ENCODE measurements around the gene BOC.

DNA sequence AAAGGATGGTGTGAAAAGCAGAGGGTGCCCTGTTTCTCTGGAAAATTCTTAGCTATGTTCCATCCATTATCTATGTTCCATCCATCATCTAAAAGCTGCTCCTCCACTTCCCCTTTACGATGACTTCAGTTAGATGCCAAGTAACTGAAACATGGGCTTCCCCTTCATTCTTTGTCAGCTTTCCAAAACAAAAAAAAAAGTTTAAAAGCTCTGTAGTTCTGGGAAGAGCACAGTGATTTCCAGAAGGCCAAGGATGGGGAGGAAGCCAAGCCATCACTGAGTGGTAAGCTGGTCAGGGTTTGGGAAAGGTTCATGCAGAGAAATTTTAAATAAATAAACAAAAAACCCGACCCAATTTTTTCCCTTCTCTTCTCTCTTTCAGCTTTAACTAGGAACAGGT is 118.4 kb downstream of the BOC start:
- no peak for TF ChIP-seq POLR2A (IDR thresholded peaks at IDR 0.05)
- TF ChIP-seq, protein P1, sequence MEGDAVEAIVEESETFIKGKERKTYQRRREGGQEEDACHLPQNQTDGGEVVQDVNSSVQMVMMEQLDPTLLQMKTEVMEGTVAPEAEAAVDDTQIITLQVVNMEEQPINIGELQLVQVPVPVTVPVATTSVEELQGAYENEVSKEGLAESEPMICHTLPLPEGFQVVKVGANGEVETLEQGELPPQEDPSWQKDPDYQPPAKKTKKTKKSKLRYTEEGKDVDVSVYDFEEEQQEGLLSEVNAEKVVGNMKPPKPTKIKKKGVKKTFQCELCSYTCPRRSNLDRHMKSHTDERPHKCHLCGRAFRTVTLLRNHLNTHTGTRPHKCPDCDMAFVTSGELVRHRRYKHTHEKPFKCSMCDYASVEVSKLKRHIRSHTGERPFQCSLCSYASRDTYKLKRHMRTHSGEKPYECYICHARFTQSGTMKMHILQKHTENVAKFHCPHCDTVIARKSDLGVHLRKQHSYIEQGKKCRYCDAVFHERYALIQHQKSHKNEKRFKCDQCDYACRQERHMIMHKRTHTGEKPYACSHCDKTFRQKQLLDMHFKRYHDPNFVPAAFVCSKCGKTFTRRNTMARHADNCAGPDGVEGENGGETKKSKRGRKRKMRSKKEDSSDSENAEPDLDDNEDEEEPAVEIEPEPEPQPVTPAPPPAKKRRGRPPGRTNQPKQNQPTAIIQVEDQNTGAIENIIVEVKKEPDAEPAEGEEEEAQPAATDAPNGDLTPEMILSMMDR (IDR thresholded peaks at IDR 0.05 in 4 of 5, conservative IDR thresholded peaks at IDR 0.05 in 1 of 5) = no peak
